ENCODE results near the gene IFT27. TPM values are rescaled to one million over a fixed set of nuclear protein-coding genes. Genes with fewer than 3 reads are reported as not detected.

IFT27 gene
- total and polyA plus RNA-seq, 2 experiments from 2014 or later: 28.5 to 63.5 TPM

GRCh38 chr22:36743591-36744412, 32.1 kb downstream of the IFT27 start (continued):
- TF ChIP-seq CTCF (conservative IDR thresholded peaks at IDR 0.05; ENCODE audit: low read depth in 2 of 2) (no peak), STAT1 (IDR thresholded peaks at IDR 0.05; ENCODE audit: unreplicated experiment) (no peak)
- TF ChIP-seq, protein P1, sequence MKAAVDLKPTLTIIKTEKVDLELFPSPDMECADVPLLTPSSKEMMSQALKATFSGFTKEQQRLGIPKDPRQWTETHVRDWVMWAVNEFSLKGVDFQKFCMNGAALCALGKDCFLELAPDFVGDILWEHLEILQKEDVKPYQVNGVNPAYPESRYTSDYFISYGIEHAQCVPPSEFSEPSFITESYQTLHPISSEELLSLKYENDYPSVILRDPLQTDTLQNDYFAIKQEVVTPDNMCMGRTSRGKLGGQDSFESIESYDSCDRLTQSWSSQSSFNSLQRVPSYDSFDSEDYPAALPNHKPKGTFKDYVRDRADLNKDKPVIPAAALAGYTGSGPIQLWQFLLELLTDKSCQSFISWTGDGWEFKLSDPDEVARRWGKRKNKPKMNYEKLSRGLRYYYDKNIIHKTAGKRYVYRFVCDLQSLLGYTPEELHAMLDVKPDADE (IDR thresholded peaks at IDR 0.05): no peak

- Mint-ChIP-seq H3K4me1 (no peaks in the 10 kb centered on the region; the same call in 2 of the 3 replicates), H3K27me3 (ENCODE audit: insufficient read depth, low read depth, poor library complexity) (peaks cover 13% of the 10 kb centered on the region), H3K36me3 (ENCODE audit: low read depth) (peaks cover 2% of the 10 kb centered on the region; the same call in 1 of the 3 replicates), H3K9me3 (peaks cover 8% of the 10 kb centered on the region; the same call in 2 of the 3 replicates), H3K4me3 (no peak overlapping the region), H3K27ac (no peak overlapping the region)
- H4K20me1 ChIP-seq (replicated peaks; ENCODE audit: insufficient read depth): no peaks in the 10 kb centered on the region
- H3K4me1 ChIP-seq (ENCODE audit: insufficient read depth): no peaks in the 10 kb centered on the region
- H3F3A ChIP-seq (replicated peaks; ENCODE audit: low read depth): no peaks in the 10 kb centered on the region
- H3K27ac ChIP-seq (ENCODE audit: low read depth): no peak overlapping the region
- H3K4me3 ChIP-seq: no peak overlapping the region
- no peaks in the 10 kb centered on the region for H3K36me3 ChIP-seq (ENCODE audit: insufficient read depth)
- no peak overlapping the region for H3K4me2 ChIP-seq
- ATAC-seq: no peak
- no peak overlapping the region for H2AFZ ChIP-seq
- no peaks in the 10 kb centered on the region for H3K79me2 ChIP-seq (replicated peaks; ENCODE audit: insufficient read depth)
- peaks cover 13% of the 10 kb centered on the region for H3K9me2 ChIP-seq (ENCODE audit: insufficient read depth)
- H3K27me3 ChIP-seq (ENCODE audit: insufficient read depth): no peaks in the 10 kb centered on the region
- DNase-seq (ENCODE audit: low spot score): no peak
- TF ChIP-seq, protein P1 (IDR thresholded peaks at IDR 0.05): no peak
- TF ChIP-seq CTCF (conservative IDR thresholded peaks at IDR 0.05; ENCODE audit: low read depth in 2 of 2): no peak
- TF ChIP-seq NANOG (IDR thresholded peaks at IDR 0.05; ENCODE audit: borderline replicate concordance): no peak
- no peak for TF ChIP-seq EZH2 (IDR thresholded peaks at IDR 0.05; ENCODE audit: low read depth, unreplicated experiment)
- no peak for TF ChIP-seq REST (IDR thresholded peaks at IDR 0.05; ENCODE audit: unreplicated experiment)
- TF ChIP-seq CREB1 (CRISPR knock-in tag; IDR thresholded peaks at IDR 0.05; ENCODE audit: low read depth): no peak
These were observed 32.9 kb downstream of the IFT27 start for GRCh38 chr22:36743011-36743410.

Data from GM23338 (cell line).